Right lobe of liver (tissue), 4 donors: ENCODE data around the gene HS6ST2.

Experiments
- POLR2A ChIP-seq: fragments of 450-650 bp; IDR thresholded peaks from one replicate; pipeline ENCODE4 v1.6.1; 2017; ENCODE audit warnings: antibody characterized with exemption, mild to moderate bottlenecking
- TF ChIP-seq, protein P1 (sequence below), 4 donors: fragments of 200-600 bp in 3 of 4; fragments of 450-650 bp in 1 of 4; IDR thresholded peaks; one replicate each; pipeline versions ENCODE4 v1.5.1 to v1.8.0; 2016 to 2022; ENCODE audit warnings: antibody characterized with exemption in 4 of 4, mild to moderate bottlenecking in 2 of 4
- donor health status: DM: no; HTN: no; CAD: no.
- donor health status: DM: no; HTN: no; CAD: no.
- donor health status: DM: no; HTN: yes; CAD: no.

GRCh38 chrX:132692526-132692925 lies 265.9 kb downstream of the HS6ST2 start:
- TF ChIP-seq, protein P1, sequence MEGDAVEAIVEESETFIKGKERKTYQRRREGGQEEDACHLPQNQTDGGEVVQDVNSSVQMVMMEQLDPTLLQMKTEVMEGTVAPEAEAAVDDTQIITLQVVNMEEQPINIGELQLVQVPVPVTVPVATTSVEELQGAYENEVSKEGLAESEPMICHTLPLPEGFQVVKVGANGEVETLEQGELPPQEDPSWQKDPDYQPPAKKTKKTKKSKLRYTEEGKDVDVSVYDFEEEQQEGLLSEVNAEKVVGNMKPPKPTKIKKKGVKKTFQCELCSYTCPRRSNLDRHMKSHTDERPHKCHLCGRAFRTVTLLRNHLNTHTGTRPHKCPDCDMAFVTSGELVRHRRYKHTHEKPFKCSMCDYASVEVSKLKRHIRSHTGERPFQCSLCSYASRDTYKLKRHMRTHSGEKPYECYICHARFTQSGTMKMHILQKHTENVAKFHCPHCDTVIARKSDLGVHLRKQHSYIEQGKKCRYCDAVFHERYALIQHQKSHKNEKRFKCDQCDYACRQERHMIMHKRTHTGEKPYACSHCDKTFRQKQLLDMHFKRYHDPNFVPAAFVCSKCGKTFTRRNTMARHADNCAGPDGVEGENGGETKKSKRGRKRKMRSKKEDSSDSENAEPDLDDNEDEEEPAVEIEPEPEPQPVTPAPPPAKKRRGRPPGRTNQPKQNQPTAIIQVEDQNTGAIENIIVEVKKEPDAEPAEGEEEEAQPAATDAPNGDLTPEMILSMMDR (IDR thresholded peaks at IDR 0.05): no peak
- no peak for TF ChIP-seq POLR2A
